CD4-positive, alpha-beta T cell treated with Interleukin-4 for 4 hours (primary cell): ENCODE results near the gene MTUS2.

ENCODE experiments used
- DNase-seq: peaks from one replicate; pipeline ENCODE4 v3.0.0-alpha.2; 2020

Gene MTUS2

GRCh38 chr13:29459813-29460355 is 639.7 kb downstream of the MTUS2 start:
- no peak for DNase-seq

DNA sequence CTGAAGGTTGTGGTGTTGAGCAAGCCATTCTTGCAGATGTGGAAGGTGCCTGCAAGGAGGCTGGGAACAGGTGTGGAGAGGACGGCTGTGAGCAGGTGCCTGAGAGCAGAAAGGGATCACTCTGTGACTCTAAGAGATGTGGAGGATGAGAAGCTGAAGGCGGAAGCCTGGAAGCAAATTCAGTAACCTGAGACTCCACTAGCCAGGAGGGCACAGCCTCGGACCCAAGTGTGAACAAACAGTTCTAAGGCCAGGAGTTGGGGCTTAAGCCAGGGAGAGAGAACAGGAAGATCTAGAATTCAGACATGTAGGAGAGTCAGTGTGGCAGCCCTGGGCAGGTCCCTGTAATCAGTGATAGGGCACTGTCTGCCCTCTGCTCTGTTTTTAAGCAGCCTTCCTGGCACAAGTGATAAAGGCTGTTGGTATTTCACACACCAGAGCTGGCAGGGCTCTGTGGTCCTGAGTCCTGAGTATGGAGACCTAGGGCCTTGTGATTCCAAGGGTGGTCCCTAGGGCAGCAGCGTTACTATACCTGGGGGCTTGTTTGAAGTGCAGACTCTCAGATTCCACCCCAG is 644.1 kb downstream of the MTUS2 start:
- DNase-seq, result no peak

- DNase-seq, result no peak
These were observed 645.7 kb downstream of the MTUS2 start for GRCh38 chr13:29465741-29466293.

DNA sequence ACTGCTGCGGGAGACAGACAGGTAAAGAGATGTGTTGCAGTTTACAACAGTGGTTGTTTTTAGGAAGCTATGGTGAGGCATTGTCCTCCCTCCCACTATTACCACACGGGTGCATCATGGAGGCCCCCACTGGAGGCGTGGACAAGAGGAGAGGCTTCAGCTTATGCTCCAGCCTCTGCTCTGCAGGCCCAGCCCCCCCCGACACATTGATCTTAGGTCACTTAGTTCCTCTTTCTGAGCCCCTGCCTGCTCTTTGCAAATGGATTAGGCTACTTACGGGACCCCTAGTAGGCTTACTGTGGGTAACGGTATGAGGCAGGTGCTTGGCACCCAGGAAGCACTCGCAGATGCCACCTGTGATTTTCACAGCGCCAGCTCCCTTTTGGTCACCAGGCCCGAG is 651.4 kb downstream of the MTUS2 start:
- DNase-seq, result no peak

DNA sequence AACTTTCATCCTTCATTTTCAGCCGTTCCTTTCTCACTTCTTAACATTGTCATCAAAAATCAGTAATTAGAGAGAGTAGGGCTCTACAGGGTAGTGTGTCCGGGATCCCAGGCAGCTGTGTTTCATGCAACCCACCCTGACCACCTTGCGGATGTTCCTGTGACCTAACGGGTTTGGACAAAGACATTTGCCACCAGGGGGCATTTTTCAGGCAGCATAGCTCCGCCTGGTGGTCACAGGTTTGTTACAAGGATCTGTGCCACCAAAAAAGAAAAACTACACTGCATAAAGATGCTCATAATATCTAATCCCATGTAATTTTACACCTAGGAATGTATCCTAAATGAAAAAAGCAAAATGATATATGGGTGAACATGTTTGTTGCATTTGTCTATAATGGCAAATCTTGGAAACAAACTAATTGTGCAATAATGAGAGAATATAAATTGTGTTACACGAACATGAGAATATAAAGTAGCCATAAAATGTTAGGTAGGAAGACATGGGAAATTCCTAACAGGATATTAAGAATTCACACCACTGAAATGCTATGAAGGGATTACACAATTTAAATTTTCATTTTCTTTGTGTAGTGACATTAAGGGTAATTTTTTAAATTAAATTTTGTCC is 652.3 kb downstream of the MTUS2 start:
- DNase-seq, result peak; percentile 41

DNA sequence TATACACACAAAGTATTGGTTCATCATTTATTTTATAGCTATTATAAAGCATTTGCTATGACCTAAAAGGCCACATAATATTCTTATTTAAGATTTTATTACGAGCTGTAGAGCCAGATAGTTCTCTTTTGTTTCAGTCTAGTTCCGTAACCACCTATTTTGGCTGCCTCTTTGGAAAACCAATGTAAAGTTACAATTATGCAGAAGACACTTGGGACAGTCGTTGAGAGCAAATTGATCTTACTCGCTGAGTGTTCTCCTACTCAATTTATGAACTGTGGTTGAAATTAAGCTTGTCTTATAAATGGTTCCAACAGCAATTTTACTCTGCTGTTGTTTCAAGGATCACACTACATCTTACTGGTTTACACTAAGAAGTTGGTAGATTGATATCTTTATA is 653.0 kb downstream of the MTUS2 start:
- DNase-seq, result no peak

DNA sequence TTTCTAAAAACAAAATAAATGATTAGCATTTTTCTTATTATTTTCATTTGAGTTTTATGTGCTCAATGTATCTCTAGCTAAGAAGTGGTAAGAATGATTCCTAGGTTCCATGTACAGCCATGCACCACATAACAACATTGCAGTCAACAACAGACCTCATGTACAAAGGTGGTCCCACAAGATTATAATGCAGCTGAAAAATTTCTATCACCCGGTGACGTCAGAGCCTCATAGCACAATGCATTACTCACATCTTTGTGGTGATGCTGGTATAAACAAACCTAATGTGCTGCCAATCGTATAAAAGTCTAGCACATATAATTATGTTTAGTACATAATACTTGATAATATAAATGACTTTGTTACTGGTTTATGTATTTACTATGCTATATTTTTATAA is 654.9 kb downstream of the MTUS2 start:
- DNase-seq, result no peak

- DNase-seq, result no peak
These were observed 655.9 kb downstream of the MTUS2 start for GRCh38 chr13:29476046-29476445.

GRCh38 chr13:29479716-29480492 is 659.8 kb downstream of the MTUS2 start:
- DNase-seq, result no peak

GRCh38 chr13:29480893-29481525 is 660.9 kb downstream of the MTUS2 start:
- DNase-seq, result no peak

GRCh38 chr13:29481603-29482002 is 661.5 kb downstream of the MTUS2 start:
- DNase-seq, result no peak

- no peak for DNase-seq
These were observed 662.4 kb downstream of the MTUS2 start for GRCh38 chr13:29482504-29482903.

GRCh38 chr13:29483211-29483610 is 663.1 kb downstream of the MTUS2 start:
- no peak for DNase-seq

DNA sequence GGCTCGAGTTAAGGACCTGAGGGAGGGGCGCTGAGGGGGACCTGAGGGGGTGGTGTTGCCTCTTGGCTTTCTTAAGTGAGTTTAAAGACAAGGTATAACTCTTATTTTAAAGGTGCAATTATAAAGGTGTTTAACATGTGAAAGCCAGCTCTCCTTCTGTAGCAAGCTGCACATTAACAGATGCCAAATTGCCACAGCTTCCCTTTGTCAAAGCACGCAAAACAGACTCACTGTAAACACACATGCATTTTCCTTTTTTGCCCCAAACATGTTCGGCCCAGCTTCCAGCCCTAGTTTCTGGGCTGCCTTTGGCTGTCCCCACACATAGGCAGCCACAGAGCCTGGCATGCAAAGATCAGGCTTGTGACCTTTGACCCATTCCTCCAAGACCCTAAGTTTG is 663.5 kb downstream of the MTUS2 start:
- no peak for DNase-seq

GRCh38 chr13:29484236-29484635 is 664.1 kb downstream of the MTUS2 start:
- DNase-seq, result no peak

DNA sequence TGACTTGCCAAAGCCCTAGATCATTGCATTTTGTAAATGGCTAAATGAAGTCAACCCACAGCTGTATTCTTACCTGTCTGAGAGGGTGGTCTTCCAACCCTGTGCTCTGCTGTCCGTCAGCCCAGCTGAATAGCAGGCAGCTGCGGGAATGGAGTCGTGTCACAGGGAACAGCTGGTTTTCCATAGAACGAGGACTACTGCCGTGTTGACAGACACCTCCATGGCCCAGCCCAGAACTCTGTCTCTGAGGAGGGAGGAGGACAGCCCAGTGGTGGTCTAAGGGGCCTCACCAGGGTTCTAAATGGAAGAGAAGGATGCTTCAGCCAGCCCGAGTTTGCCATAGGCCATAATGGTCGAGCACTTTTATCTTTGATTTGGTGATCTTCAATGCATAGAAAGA is 664.7 kb downstream of the MTUS2 start:
- DNase-seq, result no peak

- no peak for DNase-seq
These were observed 666.4 kb downstream of the MTUS2 start for GRCh38 chr13:29486551-29486950.

DNA sequence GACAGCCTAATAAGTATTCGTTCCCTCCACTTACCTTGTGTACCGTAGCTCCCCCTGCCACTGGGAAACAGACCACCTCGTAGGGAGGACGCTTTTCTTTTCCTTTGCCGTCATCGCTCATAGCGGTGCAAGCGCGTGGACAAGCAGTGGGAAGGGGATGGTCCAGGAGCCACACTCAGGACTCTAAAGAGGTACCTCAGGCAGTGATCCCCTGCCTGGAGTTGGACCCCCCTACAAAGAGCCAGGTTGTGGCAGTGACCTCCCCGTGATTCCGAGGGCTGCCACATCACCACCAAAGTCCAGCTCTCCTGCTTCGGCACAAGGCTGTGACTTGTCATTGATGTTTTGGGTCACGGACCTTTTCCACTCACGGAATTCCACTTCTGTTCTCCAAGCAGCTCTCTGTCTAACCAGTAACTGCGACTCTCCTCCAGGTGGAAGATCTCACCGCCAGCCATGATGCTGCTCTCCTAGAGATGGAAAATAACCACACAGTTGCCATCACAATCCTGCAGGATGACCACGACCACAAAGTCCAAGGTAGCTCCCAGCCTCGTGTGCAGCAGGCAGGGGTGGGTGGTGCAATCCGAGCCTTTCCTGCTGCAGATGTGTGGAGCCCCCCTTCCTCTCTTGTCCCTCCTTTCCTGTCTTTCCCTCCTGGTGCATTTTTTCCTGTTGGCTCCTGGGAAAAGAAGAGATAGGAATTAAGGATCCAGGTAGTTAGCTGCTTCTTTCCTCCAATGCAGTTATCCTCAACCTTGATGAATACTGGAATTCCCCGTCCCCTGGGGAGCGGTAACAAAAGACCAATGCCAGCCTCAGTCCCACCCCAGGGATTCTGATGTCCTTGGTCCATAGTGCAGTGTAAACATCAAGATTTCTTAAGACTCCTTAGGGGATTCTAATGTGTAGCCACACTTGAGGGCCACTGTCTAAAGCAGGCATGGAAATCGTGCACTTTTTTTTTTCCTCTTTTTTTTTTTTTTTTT is 667.6 kb downstream of the MTUS2 start:
- DNase-seq, result no peak

GRCh38 chr13:29489650-29490560 is 669.8 kb downstream of the MTUS2 start:
- DNase-seq, result no peak

DNA sequence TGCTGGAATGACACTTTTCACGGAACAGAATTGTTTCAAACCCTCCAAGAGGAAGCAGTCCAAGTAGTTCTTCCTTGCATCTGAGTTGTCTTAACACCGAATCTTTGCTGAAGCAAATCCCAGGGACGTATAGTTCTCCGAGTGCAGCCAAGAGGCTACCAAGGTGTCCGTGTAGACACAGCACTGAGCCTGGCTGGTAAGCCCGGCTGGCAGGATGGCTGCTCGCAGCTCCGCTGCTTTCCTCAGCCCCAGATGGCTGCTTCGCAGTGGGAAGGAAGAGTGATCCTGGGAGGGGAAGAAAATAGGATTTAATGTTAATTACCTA is 670.4 kb downstream of the MTUS2 start:
- DNase-seq, result no peak

DNA sequence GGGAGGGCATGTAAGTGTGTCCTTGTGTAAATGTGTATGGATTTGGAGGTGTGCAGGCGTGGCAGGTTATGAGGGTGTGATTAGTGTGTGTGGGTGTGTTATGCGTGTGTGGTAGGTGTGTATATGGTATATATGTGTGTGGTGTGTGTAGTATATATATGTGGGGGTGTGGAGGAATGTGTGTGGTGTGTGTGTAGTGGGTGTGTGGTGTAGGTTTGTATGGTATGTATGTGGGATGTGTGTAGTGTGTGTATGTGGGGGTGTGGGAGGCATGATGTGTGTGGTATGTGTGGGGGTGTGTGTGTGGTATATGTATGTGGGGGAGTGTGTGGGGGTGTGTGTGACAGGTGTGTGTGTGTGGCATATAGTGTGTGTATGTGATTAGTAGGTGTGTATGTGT is 671.1 kb downstream of the MTUS2 start:
- DNase-seq, result no peak
